NCI-H2171 treated with DMSO at 0.1 percent for 48 hours (cell line): Measurements from ENCODE around the gene CST5.
"Not testable (repeated sequence)": the region's sequence is repeated elsewhere in the genome, so short reads cannot be mapped to it uniquely, and the experiment has no call there.

ENCODE experiments used
- DNase-seq: peaks from one replicate; lab custom pipeline; 2025; lab: John Stamatoyannopoulos, UW

CST5 gene

GRCh38 chr20:23889775-23890187 is 10.2 kb upstream of the CST5 start:
- DNase-seq: peak; percentile 81

- DNase-seq: no peak
These were observed 8.3 kb upstream of the CST5 start for GRCh38 chr20:23887856-23888255.

DNA sequence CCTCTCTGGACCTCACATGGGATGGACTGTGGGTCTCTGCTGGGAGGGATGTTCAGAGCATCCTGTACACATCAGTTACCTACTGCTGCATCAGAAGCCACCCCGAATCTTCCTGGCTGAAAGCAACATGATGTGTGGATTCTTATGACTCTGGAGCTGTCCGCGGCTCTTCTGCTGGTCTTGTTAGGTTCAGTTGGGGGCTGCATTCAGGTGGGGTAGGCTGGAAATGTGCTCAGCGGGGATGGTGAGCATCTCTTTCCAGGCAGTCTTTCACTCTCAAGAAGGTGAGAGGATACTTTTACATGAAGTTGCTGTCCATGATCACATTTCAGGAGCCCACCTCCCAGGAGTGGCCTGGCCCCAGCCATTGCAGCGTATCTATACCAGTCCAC is 5.2 kb upstream of the CST5 start:
- DNase-seq: no peak

DNA sequence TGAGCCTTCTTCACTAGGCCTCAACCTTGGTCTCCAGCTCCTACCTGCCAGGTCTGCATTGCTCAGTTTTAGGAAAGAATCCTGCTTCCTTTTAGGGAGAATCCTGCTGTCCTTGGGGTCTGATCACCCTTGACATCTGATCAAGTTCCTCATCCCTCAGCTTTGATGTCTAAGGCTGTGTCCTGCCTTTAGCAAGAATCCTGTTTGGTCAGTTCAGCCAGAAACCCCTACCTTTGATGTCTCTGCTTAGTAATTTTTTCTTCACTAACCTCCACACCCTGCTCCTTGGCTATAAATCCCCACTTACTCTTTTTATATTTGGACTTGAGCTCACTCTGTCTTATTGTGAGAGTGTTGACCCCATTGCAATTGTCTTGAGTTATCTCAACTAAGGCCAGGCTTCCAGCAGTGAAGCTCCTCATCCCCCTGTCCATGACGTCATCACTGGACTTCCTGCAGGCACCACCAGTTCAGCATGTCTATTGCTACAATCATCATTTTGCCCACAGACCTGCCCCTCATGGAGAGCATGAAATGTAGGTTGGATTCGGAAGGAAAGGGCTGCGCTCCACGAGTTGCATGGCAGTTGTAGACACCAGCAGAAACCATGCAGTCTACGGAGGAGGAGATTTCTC is 4.7 kb upstream of the CST5 start:
- no peak for DNase-seq

GRCh38 chr20:23881371-23881770 is 1.8 kb upstream of the CST5 start:
- DNase-seq: no peak

GRCh38 chr20:23880417-23880816 is 869 bp upstream of the CST5 start:
- DNase-seq: no peak

GRCh38 chr20:23879811-23880374 is 345 bp upstream of the CST5 start:
- DNase-seq: no peak

- DNase-seq: no peak
These were observed 761 bp downstream of the CST5 start for GRCh38 chr20:23878787-23879186.

DNA sequence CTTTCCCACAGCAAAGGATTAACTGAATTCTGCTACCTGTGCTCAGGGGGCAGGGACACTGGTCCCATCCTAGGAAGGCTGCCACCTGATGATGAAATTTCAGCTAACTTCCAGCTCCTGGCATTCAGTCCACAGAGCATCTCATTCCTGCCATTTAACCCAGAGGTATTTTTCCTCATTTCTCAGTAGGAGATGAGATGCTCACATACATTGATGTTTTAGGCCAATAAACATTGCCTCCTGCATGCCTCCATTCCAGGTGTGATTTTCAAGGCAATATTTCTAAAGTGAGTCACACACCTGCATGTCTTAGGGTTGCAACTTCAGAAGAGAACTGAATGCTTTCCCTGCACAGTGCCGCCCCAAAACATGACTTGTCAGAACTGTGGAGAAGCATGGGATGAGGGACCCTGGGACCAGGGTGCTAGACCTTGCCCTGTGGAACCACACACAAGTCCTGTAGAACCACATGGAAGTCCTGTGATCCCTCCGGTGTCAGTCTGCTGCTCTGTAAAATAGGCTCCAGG is 1.5 kb downstream of the CST5 start:
- not testable (repeated sequence) for DNase-seq

DNA sequence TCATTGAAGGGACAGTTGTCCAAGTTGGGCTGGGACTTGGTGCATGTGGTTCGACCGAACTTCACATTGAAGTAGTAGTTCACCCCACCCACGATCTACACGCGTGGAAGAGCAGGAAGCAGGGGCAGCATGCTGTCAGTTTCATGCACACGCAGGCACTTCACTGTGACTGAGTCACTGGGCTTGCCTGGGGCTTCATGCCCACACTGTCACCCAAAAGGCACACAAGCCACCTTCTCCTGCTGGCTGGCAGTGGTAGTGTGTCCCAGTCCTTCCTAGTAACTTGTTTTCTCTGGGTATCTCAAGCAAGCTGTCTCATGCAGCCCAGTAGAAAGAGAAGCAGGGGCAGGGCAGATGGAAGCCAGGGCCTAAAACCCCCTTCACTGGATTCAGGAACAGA is 2.0 kb downstream of the CST5 start:
- DNase-seq: no peak

GRCh38 chr20:23875606-23876237 is 3.8 kb downstream of the CST5 start:
- DNase-seq: no peak

DNA sequence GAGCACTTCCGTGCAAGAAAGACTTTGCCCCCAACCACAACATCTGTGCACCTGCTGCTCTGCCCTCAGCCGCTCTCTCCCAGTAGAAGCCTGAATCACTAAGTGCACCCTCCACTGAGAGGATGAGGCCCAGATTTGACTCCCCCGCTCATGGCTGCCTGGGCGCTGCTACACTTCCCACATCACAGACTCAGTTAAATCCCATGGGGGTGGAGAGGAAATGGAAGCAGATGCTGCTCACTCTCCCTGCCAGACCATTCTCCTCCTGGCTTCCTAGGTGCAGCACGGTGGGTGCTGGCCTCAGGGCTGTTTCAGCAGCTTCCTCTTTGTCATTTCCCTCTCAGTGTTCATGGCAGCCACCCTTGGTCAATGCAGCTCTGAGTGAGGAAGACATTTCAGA is 4.8 kb downstream of the CST5 start:
- peak; percentile 90 for DNase-seq

- no peak for DNase-seq
These were observed 6.1 kb downstream of the CST5 start for GRCh38 chr20:23873370-23874015.

- DNase-seq: no peak
These were observed 7.5 kb downstream of the CST5 start for GRCh38 chr20:23872065-23872464.

- no peak for DNase-seq
These were observed 9.1 kb downstream of the CST5 start for GRCh38 chr20:23870461-23870860.

- DNase-seq: no peak
These were observed 10.0 kb downstream of the CST5 start for GRCh38 chr20:23869520-23869919.

- DNase-seq: no peak
These were observed 11.2 kb downstream of the CST5 start for GRCh38 chr20:23868321-23868720.

GRCh38 chr20:23867152-23867776 is 12.3 kb downstream of the CST5 start:
- no peak for DNase-seq

- not testable (repeated sequence) for DNase-seq
These were observed 18.8 kb downstream of the CST5 start for GRCh38 chr20:23860771-23861170.

DNA sequence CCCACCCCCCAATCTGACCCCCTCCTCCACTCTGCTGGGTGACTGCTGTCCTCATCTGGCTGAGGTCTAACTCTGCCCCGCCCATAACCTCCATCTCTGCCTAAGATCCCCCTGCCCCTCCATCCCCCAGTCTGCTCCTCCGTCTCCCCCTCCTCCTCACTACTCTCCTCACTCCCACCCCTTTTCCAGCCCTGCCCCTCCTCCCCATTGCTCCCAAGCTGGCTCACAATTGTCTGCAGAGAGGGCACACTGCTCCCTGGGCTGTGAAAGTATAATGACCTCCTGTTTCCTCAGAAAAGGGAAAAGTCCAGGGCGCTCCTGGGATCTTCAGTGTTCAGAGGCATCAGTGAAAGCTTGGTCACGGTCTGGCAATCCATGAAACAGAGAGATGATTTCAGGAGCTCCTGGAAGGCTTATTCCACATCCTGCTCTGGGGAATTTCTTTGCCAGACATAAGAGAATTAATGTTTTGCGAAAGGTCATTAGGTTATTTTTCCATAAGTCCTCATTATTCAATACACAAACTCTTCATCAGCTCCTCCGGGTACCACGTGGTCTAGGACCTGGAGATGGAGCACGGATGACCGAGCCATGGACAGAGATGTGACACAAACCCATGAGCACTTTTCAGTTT is 21.5 kb downstream of the CST5 start:
- DNase-seq: peak; percentile 38

GRCh38 chr20:23856736-23857135 is 22.8 kb downstream of the CST5 start:
- no peak for DNase-seq

DNA sequence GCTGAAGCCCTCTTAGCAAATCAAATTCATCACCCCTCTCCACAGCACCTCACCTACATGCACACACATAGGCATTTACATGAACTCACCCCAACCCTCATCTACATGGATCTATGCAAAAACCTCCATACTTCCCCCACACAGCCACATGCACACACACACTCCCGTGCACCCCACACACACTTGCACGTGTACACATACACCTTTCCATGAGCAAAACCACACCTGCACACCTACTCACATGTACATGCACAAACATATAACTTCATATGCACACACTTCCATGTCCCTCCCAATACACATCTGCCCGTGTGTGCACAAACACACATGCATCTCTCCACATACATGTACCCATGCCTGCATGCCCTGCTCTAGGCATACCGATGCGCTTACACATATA is 23.3 kb downstream of the CST5 start:
- DNase-seq: no peak
